Measurements from ENCODE around the gene FGD2.
"Not testable (repeated sequence)": the region's sequence is repeated elsewhere in the genome, so short reads cannot be mapped to it uniquely, and the experiment has no call there.

Gene FGD2

GRCh38 chr6:36971921-36972673 lies 33.4 kb upstream of the FGD2 start:
- DNase-seq, result no peak

GRCh38 chr6:36973190-36973589 lies 32.3 kb upstream of the FGD2 start:
- DNase-seq, result no peak

GRCh38 chr6:36973647-36974046 lies 31.8 kb upstream of the FGD2 start:
- DNase-seq, result no peak

- DNase-seq, result no peak
Measured at GRCh38 chr6:36975231-36976006, 30.0 kb upstream of the FGD2 start.

- no peak for DNase-seq
Measured at GRCh38 chr6:36976007-36976264, 29.5 kb upstream of the FGD2 start.

- no peak for DNase-seq
Measured at GRCh38 chr6:36976509-36976908, 28.9 kb upstream of the FGD2 start.

GRCh38 chr6:36976931-36977330 lies 28.5 kb upstream of the FGD2 start:
- DNase-seq, result no peak

- no peak for DNase-seq
Measured at GRCh38 chr6:36977470-36977941, 27.9 kb upstream of the FGD2 start.

GRCh38 chr6:36978421-36979346 lies 26.8 kb upstream of the FGD2 start:
- no peak for DNase-seq

GRCh38 chr6:36979347-36979742 lies 26.1 kb upstream of the FGD2 start:
- DNase-seq, result no peak

GRCh38 chr6:36980129-36980528 lies 25.3 kb upstream of the FGD2 start:
- no peak for DNase-seq

GRCh38 chr6:36980876-36981619 lies 24.4 kb upstream of the FGD2 start:
- no peak for DNase-seq

GRCh38 chr6:36983538-36983937 lies 21.9 kb upstream of the FGD2 start:
- no peak for DNase-seq

- DNase-seq, result peak; percentile 58
Measured at GRCh38 chr6:36984581-36985416, 20.7 kb upstream of the FGD2 start.

- DNase-seq, result no peak
Measured at GRCh38 chr6:36985417-36985807, 20.0 kb upstream of the FGD2 start.

- peak; percentile 85 for DNase-seq
Measured at GRCh38 chr6:36985808-36986703, 19.4 kb upstream of the FGD2 start, which contains the start of gene MTCH1. TSS of gene MTCH1 (minus strand) at chr6:36986196. CDS start at chr6:36986173, 23 bp downstream.

GRCh38 chr6:36986704-36987047 lies 18.8 kb upstream of the FGD2 start:
- DNase-seq, result no peak

- DNase-seq, result no peak
Measured at GRCh38 chr6:36989264-36989663, 16.2 kb upstream of the FGD2 start.

- DNase-seq, result not testable (repeated sequence)
Measured at GRCh38 chr6:36990401-36990800, 15.1 kb upstream of the FGD2 start.

All from T-helper 9 cell (primary cell).